Effector CD4-positive, alpha-beta T cell (primary cell): ENCODE data around the gene ZNF226.
"Not testable (repeated sequence)": the region's sequence is repeated elsewhere in the genome, so short reads cannot be mapped to it uniquely, and the experiment has no call there.

Experiments used
- DNase-seq: peaks from one replicate; pipeline ENCODE4 v3.0.0-alpha.2; 2020
- total RNA-seq: gene quantifications from one replicate; lab custom pipeline; 2026; lab: John Stamatoyannopoulos, UW

Gene ZNF226
- 8.3 reads per million, percentile 28 among the genes with 10 or more reads in this experiment for total RNA-seq

- DNase-seq = peak; percentile 69
Observed at GRCh38 chr19:44164673-44165512, at the start of gene ZNF226. Gene ZNF226, plus strand, starts transcription at chr19:44165100. Its CDS starts 4,981 bp downstream, at chr19:44170081.

- not testable (repeated sequence) for DNase-seq
Observed at GRCh38 chr19:44121162-44121561, 43.7 kb upstream of the ZNF226 start.

- no peak for DNase-seq
Observed at GRCh38 chr19:44131955-44132354, 32.9 kb upstream of the ZNF226 start.

- DNase-seq = peak; percentile 59
Observed at GRCh38 chr19:44141191-44142058, 23.5 kb upstream of the ZNF226 start, which contains the start of gene ZNF234. Gene ZNF234, plus strand, starts transcription at chr19:44141554. Its CDS starts 3,079 bp downstream, at chr19:44144633.

- no peak for DNase-seq
Observed at GRCh38 chr19:44142059-44142433, 22.9 kb upstream of the ZNF226 start.

GRCh38 chr19:44149776-44150175 is 15.1 kb upstream of the ZNF226 start:
- DNase-seq = no peak

GRCh38 chr19:44151491-44151890 is 13.4 kb upstream of the ZNF226 start:
- no peak for DNase-seq

- DNase-seq = no peak
Observed at GRCh38 chr19:44156475-44156874, 8.4 kb upstream of the ZNF226 start.

- no peak for DNase-seq
Observed at GRCh38 chr19:44163789-44164188, 1.1 kb upstream of the ZNF226 start.

- no peak for DNase-seq
Observed at GRCh38 chr19:44164327-44164672, 600 bp upstream of the ZNF226 start.

- DNase-seq = not testable (repeated sequence)
Observed at GRCh38 chr19:44170660-44171059, 5.8 kb downstream of the ZNF226 start.

GRCh38 chr19:44176590-44176989 is 11.7 kb downstream of the ZNF226 start:
- no peak for DNase-seq

- DNase-seq = no peak
Observed at GRCh38 chr19:44180968-44181367, 16.1 kb downstream of the ZNF226 start.

GRCh38 chr19:44182145-44182544 is 17.2 kb downstream of the ZNF226 start:
- no peak for DNase-seq

- no peak for DNase-seq
Observed at GRCh38 chr19:44190020-44190419, 25.1 kb downstream of the ZNF226 start.

- no peak for DNase-seq
Observed at GRCh38 chr19:44192127-44192526, 27.2 kb downstream of the ZNF226 start.

GRCh38 chr19:44196772-44197171 is 31.9 kb downstream of the ZNF226 start:
- DNase-seq = no peak

- DNase-seq = no peak
Observed at GRCh38 chr19:44202470-44202869, 37.6 kb downstream of the ZNF226 start.

GRCh38 chr19:44202974-44203373 is 38.1 kb downstream of the ZNF226 start:
- no peak for DNase-seq

- not testable (repeated sequence) for DNase-seq
Observed at GRCh38 chr19:44203877-44204276, 39.0 kb downstream of the ZNF226 start.

GRCh38 chr19:44204772-44205171 is 39.9 kb downstream of the ZNF226 start:
- DNase-seq = no peak

- DNase-seq = peak; percentile 67
Observed at GRCh38 chr19:44207126-44207803, 42.4 kb downstream of the ZNF226 start.
